ENCODE results near the gene LMBRD1. TPM values are rescaled to one million over a fixed set of nuclear protein-coding genes. Genes with fewer than 3 reads are reported as not detected.

Gene LMBRD1
- total RNA-seq, 1 donor from 2014 or later: 51.3 TPM

- intact Hi-C loops (cut with micrococcal nuclease): loop anchor here (1.0 to 2.0 kb wide), 5 partner anchors 11 to 64 kb away; partner anchors contain the start of gene COL19A1
- H3K27ac Mint-ChIP-seq: peak overlapping the region; percentile 97
- TF ChIP-seq CTCF (IDR thresholded peaks at IDR 0.05): no peak
- no peaks in the 10 kb centered on the region for H3K27me3 Mint-ChIP-seq
- ATAC-seq (ENCODE audit: low read depth) (peak; percentile 41), DNase-seq (no peak)
- ChIA-PET CTCF (interaction anchor here (1.7 kb wide), 1 partner anchor 20 kb away, joined by 6 read pairs; the partner anchor contains the start of gene LMBRD1), POLR2A (interaction anchor here (1.0 to 8.1 kb wide), 5 partner anchors 20 to 164 kb away, joined by 3 to 106 read pairs (median 8); partner anchors contain the start of genes COL19A1 and LMBRD1)
- no peaks in the 10 kb centered on the region for H3K36me3 Mint-ChIP-seq (ENCODE audit: low read depth)
- H3K4me3 Mint-ChIP-seq: peak overlapping the region; percentile 71
- no peaks in the 10 kb centered on the region for H3K9me3 Mint-ChIP-seq
- peaks cover 59% of the 10 kb centered on the region for H3K4me1 Mint-ChIP-seq
Observed at GRCh38 chr6:69816569-69816968, 19.8 kb upstream of the LMBRD1 start.

- H3K4me1 Mint-ChIP-seq: peaks cover 64% of the 10 kb centered on the region
- H3K27me3 Mint-ChIP-seq: no peaks in the 10 kb centered on the region
- TF ChIP-seq CTCF (IDR thresholded peaks at IDR 0.05): no peak
- peak; percentile 59 for ATAC-seq (ENCODE audit: low read depth)
- H3K9me3 Mint-ChIP-seq: no peaks in the 10 kb centered on the region
- DNase-seq: no peak
- POLR2A ChIA-PET: interaction anchor here (0.7 to 8.1 kb wide), 8 partner anchors 19 to 164 kb away, joined by 3 to 106 read pairs (median 4); partner anchors contain the start of genes COL19A1 and LMBRD1
- peak overlapping the region; percentile 80 for H3K4me3 Mint-ChIP-seq
- H3K36me3 Mint-ChIP-seq (ENCODE audit: low read depth): no peaks in the 10 kb centered on the region
- intact Hi-C loops (cut with micrococcal nuclease): loop anchor here (1.0 to 2.0 kb wide), 5 partner anchors 11 to 65 kb away; partner anchors contain the start of gene COL19A1
- H3K27ac Mint-ChIP-seq: peak overlapping the region; percentile 97
- CTCF ChIA-PET: interaction anchor here (0.8 to 2.1 kb wide), 4 partner anchors 8 to 84 kb away, joined by 3 to 8 read pairs (median 5); partner anchors contain the start of genes COL19A1 and LMBRD1
Observed at GRCh38 chr6:69816026-69816425, 19.2 kb upstream of the LMBRD1 start.

GRCh38 chr6:69813508-69813907 is 16.7 kb upstream of the LMBRD1 start:
- H3K36me3 Mint-ChIP-seq (ENCODE audit: low read depth): no peaks in the 10 kb centered on the region
- CTCF ChIA-PET: interaction anchor here (1.5 to 2.1 kb wide), 3 partner anchors 17 to 68 kb away, joined by 4 to 12 read pairs (median 4); partner anchors contain the start of gene LMBRD1
- peak overlapping the region; percentile 56 for H3K4me3 Mint-ChIP-seq
- H3K9me3 Mint-ChIP-seq: no peaks in the 10 kb centered on the region
- H3K4me1 Mint-ChIP-seq: peaks cover 79% of the 10 kb centered on the region
- intact Hi-C loops (cut with micrococcal nuclease): loop anchor here (1.0 kb wide), 1 partner anchor 16 kb away; the partner anchor contains the start of gene LMBRD1
- ATAC-seq (ENCODE audit: low read depth) (peak; percentile 56), DNase-seq (no peak)
- no peak for TF ChIP-seq CTCF (IDR thresholded peaks at IDR 0.05)
- POLR2A ChIA-PET: interaction anchor here (0.6 to 8.1 kb wide), 9 partner anchors 8 to 68 kb away, joined by 3 to 106 read pairs (median 4); partner anchors contain the start of genes COL19A1 and LMBRD1
- no peaks in the 10 kb centered on the region for H3K27me3 Mint-ChIP-seq
- peak overlapping the region; percentile 97 for H3K27ac Mint-ChIP-seq

- intact Hi-C loops (cut with micrococcal nuclease): loop anchor here (1.0 kb wide), 1 partner anchor 16 kb away; the partner anchor contains the start of gene LMBRD1
- Mint-ChIP-seq H3K4me3 (peak overlapping the region; percentile 56), H3K27me3 (no peaks in the 10 kb centered on the region), H3K27ac (peak overlapping the region; percentile 97), H3K9me3 (no peaks in the 10 kb centered on the region), H3K4me1 (peaks cover 82% of the 10 kb centered on the region), H3K36me3 (ENCODE audit: low read depth) (no peaks in the 10 kb centered on the region)
- DNase-seq (no peak), ATAC-seq (ENCODE audit: low read depth) (peak; percentile 40)
- ChIA-PET POLR2A (interaction anchor here (1.3 to 8.1 kb wide), 6 partner anchors 16 to 69 kb away, joined by 3 to 106 read pairs (median 8); partner anchors contain the start of genes COL19A1 and LMBRD1), CTCF (interaction anchor here (1.5 to 2.1 kb wide), 4 partner anchors 16 to 69 kb away, joined by 4 to 12 read pairs (median 8); partner anchors contain the start of gene LMBRD1)
- TF ChIP-seq CTCF (IDR thresholded peaks at IDR 0.05): no peak
Observed at GRCh38 chr6:69812746-69813427, 16.1 kb upstream of the LMBRD1 start.

- Mint-ChIP-seq H3K4me3 (no peak overlapping the region), H3K4me1 (no peaks in the 10 kb centered on the region), H3K27ac (no peak overlapping the region), H3K9me3 (no peaks in the 10 kb centered on the region), H3K36me3 (ENCODE audit: low read depth) (no peaks in the 10 kb centered on the region), H3K27me3 (no peaks in the 10 kb centered on the region)
- TF ChIP-seq CTCF (IDR thresholded peaks at IDR 0.05): no peak
- ChIA-PET POLR2A (no interaction called here), CTCF (no interaction called here)
- intact Hi-C loops (cut with micrococcal nuclease): no loop called here
- no peak for ATAC-seq (ENCODE audit: low read depth)
- DNase-seq: no peak
Observed at GRCh38 chr6:69802995-69803394, 6.2 kb upstream of the LMBRD1 start.
